Vagina (tissue), 2 donors: ENCODE data around the gene C6orf62. TPM values are rescaled to one million over a fixed set of nuclear protein-coding genes. Genes with fewer than 3 reads are reported as not detected.
"Not testable (repeated sequence)": the region's sequence is repeated elsewhere in the genome, so short reads cannot be mapped to it uniquely, and the experiment has no call there.

Experiments
- DNase-seq, 2 donors: peaks; one replicate each; pipeline ENCODE4 v3.0.0-alpha.2; 2017; ENCODE audit errors: extremely low spot score in 2 of 2
- H3K27ac ChIP-seq: fragments of 200-600 bp; sonication (generic); one replicate; pipeline ENCODE4 v1.5.1; 2019
- H3K27me3 ChIP-seq: fragments of 200-600 bp; sonication (generic); one replicate; pipeline ENCODE4 v1.5.1; 2019
- H3K36me3 ChIP-seq, 2 donors: fragments of 200-600 bp; sonication (generic); one replicate each; pipeline ENCODE4 v1.5.1; 2017 to 2019
- H3K4me1 ChIP-seq: fragments of 200-600 bp; sonication (generic); one replicate; pipeline ENCODE4 v1.5.1; 2019
- H3K4me3 ChIP-seq, 2 donors: fragments of 200-600 bp; sonication (generic); 1 replicate in 1 of 2; 2 replicates in 1 of 2; pipeline ENCODE4 v1.5.1; 2016 to 2019
- H3K9me3 ChIP-seq: fragments of 200-600 bp; sonication (generic); one replicate; pipeline ENCODE4 v1.5.1; 2019
- POLR2A ChIP-seq, 2 donors: fragments of 450-650 bp; IDR thresholded peaks; one replicate each; pipeline ENCODE4 v1.6.1; 2017; ENCODE audit warnings: antibody characterized with exemption in 2 of 2, mild to moderate bottlenecking in 2 of 2, moderate library complexity in 2 of 2
- POLR2AphosphoS5 ChIP-seq, 2 donors: sonication (generic); formaldehyde crosslinking; IDR thresholded peaks; one replicate each; pipeline ENCODE4 v1.9.0; 2017; ENCODE audit warnings: antibody characterized with exemption in 2 of 2, mild to moderate bottlenecking in 2 of 2, low read depth in 1 of 2; ENCODE audit not compliant: insufficient read depth in 1 of 2
- intact Hi-C: fragments of 100-400 bp; cut with DNase I; formaldehyde crosslinking; loops from one replicate; pipeline ENCODE4 v1.15.1; 2023
- total RNA-seq: library from RNA; depleted of rRNA; stranded (reverse); fragments of >200 nt; gene quantifications from one replicate; pipeline ENCODE4 v1.2.3, GENCODE V29; 2016
- TF ChIP-seq, protein P1 (sequence below), 3 experiments: fragments of 450-650 bp in 2 of 3; fragments of 200-600 bp in 1 of 3; sonication (generic) in 1 of 3; IDR thresholded peaks; one replicate each; pipeline ENCODE4 v1.5.1; 2017 to 2019; ENCODE audit warnings: antibody characterized with exemption in 3 of 3, mild to moderate bottlenecking in 2 of 3, moderate library complexity in 2 of 3

The C6orf62 gene
- total RNA-seq, 1 donor from 2014 or later = 45.2 TPM

DNA sequence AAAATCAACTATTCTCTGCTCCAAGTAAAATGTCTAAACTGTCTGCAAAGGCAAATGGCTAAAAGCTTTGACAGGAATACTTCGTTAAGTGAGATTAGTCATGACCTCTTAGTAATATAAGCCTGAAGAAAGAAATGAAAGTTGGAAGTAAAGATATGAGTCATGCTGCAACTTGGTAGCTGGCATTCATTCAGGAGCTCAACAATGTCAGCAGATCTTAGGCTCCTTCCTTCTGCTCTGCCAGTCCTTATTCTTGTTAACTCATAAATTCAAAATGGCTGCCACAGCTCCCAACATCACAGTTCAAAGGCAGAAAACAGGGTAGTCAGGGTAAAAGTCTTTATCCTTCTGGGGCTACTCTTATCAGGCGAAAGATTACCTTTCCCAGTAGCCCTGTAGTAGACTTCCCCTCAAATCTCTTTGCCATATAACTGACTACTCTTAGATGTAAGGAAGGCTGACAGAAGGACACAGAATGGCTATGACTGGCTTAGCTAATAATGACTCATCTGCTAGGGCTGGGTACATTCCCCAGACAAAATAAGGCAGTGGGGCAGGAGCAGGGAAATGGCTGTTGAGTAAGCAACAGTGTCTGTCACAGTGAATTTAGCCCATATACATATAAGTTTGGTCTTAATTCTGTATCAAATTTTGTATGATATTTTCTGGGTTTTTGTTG is 24.4 kb upstream of the C6orf62 start:
- TF ChIP-seq POLR2A (IDR thresholded peaks at IDR 0.05) = no peak
- peak in 1 of 2 donors; percentile 82 for TF ChIP-seq POLR2AphosphoS5 (IDR thresholded peaks at IDR 0.05; ENCODE audit: insufficient read depth in 1 of 2, low read depth in 1 of 2)
- H3K4me3 ChIP-seq = no peak overlapping the region
- no peak for DNase-seq

DNA sequence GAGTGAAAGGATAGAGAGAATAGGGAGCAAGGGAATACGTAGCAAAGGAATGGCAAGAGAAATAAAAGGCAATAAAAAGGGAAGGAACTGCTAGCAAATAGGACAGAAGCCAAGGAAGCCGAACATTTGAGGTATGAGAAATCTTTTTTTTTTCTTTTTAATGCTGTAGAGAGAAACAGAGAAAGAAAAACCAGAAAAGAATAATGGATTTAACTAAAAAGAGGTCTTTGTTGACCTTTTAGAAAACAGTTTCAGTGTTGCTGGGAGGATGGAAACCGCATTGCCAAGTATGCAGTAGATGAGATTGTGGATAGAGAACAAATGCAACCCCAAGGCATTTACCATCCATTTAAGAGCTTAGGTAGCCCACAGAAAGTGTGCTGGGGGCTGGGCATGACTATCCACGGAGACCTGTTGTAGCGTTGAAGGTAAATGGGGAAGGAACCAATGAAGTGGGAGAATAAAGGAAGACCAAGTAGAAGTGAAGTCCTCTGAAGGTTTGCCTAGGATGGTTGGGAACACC is 23.3 kb upstream of the C6orf62 start:
- no peak overlapping the region for H3K4me3 ChIP-seq
- H3K36me3 ChIP-seq = no peaks in the 10 kb centered on the region
- intact Hi-C loops = no loop called here
- TF ChIP-seq POLR2A (IDR thresholded peaks at IDR 0.05) = no peak
- TF ChIP-seq, protein P1, sequence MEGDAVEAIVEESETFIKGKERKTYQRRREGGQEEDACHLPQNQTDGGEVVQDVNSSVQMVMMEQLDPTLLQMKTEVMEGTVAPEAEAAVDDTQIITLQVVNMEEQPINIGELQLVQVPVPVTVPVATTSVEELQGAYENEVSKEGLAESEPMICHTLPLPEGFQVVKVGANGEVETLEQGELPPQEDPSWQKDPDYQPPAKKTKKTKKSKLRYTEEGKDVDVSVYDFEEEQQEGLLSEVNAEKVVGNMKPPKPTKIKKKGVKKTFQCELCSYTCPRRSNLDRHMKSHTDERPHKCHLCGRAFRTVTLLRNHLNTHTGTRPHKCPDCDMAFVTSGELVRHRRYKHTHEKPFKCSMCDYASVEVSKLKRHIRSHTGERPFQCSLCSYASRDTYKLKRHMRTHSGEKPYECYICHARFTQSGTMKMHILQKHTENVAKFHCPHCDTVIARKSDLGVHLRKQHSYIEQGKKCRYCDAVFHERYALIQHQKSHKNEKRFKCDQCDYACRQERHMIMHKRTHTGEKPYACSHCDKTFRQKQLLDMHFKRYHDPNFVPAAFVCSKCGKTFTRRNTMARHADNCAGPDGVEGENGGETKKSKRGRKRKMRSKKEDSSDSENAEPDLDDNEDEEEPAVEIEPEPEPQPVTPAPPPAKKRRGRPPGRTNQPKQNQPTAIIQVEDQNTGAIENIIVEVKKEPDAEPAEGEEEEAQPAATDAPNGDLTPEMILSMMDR (IDR thresholded peaks at IDR 0.05) = no peak
- no peak for TF ChIP-seq POLR2AphosphoS5 (IDR thresholded peaks at IDR 0.05; ENCODE audit: insufficient read depth in 1 of 2, low read depth in 1 of 2)
- peaks cover 11% of the 10 kb centered on the region for H3K4me1 ChIP-seq
- no peaks in the 10 kb centered on the region for H3K9me3 ChIP-seq
- H3K27ac ChIP-seq = no peak overlapping the region
- H3K27me3 ChIP-seq = no peaks in the 10 kb centered on the region
- DNase-seq = no peak

More for the DNA sequence above, 24.4 kb upstream of the C6orf62 start:
- no peaks in the 10 kb centered on the region for H3K9me3 ChIP-seq
- intact Hi-C loops = no loop called here
- H3K4me1 ChIP-seq = peaks cover 11% of the 10 kb centered on the region
- peak overlapping the region; percentile 31 for H3K27ac ChIP-seq
- H3K27me3 ChIP-seq = no peaks in the 10 kb centered on the region
- no peaks in the 10 kb centered on the region for H3K36me3 ChIP-seq

DNA sequence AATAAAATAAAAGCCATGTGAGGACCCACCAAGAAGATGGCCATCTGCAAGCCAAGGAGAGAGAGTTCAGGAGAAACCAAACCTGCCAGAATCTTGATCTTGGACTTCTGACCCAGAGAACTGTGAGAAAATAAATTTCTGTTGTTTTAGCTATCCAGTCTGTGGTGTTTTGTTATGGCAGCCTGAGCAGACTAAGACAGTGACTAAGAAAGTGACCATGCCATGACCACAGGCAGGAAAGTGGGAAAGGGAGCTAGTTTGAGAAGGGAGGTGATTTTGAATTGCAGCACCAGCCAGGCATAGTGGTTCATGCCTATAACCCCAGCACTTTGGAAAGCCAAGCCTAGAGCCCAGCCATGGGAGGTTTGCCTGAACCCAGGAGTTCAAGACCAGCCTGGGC is 21.9 kb upstream of the C6orf62 start:
- Histone ChIP-seq H3K27me3 (no peaks in the 10 kb centered on the region), H3K9me3 (no peaks in the 10 kb centered on the region), H3K27ac (no peak overlapping the region), H3K4me1 (peaks cover 11% of the 10 kb centered on the region), H3K36me3 (no peaks in the 10 kb centered on the region), H3K4me3 (no peak overlapping the region)
- no peak for DNase-seq
- no peak for TF ChIP-seq POLR2A (IDR thresholded peaks at IDR 0.05)
- no peak for TF ChIP-seq POLR2AphosphoS5 (IDR thresholded peaks at IDR 0.05; ENCODE audit: insufficient read depth in 1 of 2, low read depth in 1 of 2)
- TF ChIP-seq, protein P1 (IDR thresholded peaks at IDR 0.05) = no peak
- intact Hi-C loops = no loop called here

DNA sequence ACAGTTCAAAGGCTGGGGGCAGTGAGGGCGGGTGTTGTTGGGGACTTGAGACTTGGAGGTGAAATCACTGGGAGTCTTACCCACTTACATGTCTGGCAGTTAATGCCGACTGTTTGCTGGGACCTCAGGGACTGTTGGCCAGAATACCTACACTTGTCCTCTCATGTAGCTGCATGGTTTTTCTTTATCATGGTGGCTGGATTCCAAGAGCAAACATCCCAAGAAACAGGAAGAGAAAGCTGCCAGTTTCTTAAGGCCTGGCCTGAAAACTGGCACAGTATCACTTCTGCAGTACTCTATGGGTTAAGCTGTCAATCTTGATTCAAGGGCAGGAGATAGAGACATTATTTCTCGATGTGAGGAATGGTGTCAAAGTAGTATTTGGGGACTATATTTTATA is 19.8 kb upstream of the C6orf62 start:
- intact Hi-C loops = no loop called here
- DNase-seq = no peak
- Histone ChIP-seq H3K36me3 (no peaks in the 10 kb centered on the region), H3K27me3 (no peaks in the 10 kb centered on the region), H3K4me3 (no peak overlapping the region), H3K9me3 (no peaks in the 10 kb centered on the region), H3K4me1 (peaks cover 11% of the 10 kb centered on the region), H3K27ac (no peak overlapping the region)
- TF ChIP-seq POLR2AphosphoS5 (IDR thresholded peaks at IDR 0.05; ENCODE audit: insufficient read depth in 1 of 2, low read depth in 1 of 2) = no peak
- TF ChIP-seq, protein P1 (IDR thresholded peaks at IDR 0.05) = no peak
- TF ChIP-seq POLR2A (IDR thresholded peaks at IDR 0.05) = no peak

DNA sequence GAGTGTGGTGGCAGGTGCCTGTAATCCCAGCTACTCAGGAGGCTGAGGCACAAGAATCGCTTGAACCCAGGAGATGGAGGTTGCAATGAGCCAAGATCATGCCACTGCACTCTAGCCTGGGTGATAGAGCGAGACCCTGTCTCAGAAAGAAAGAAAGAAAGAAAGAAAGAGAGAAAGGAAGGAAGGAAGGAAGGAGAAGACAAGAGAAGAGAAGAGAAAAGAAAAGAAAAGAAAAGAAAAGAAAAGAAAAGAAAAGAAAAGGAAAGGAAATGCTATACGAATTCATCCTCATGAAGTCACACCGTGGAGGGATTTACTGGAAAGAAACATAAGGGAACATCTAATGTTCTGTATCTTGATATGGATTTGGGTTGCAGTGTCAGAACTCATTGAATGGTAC is 15.8 kb upstream of the C6orf62 start:
- H3K27ac ChIP-seq, intact Hi-C loops, H3K36me3 ChIP-seq, H3K27me3 ChIP-seq, H3K9me3 ChIP-seq, DNase-seq, H3K4me1 ChIP-seq, H3K4me3 ChIP-seq: not testable (repeated sequence)

DNA sequence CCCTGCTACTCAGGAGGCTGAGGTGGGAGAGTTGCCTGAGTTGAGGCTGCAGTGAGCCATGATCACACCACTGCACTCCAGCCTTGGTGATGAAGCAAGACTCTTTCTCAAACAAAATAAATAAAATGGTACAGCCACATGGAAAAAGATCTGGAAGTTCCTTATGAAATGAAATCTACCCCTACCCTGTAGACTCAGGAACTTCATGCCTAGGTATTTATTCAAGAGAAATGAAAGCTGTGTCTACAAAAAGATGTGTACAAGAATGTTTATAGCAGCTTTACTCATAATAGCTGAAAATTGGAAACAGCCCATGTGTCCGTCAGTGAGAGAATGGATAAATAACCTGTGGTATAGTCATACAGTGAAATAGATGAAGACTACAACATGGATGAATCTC is 15.2 kb upstream of the C6orf62 start:
- TF ChIP-seq POLR2AphosphoS5 (IDR thresholded peaks at IDR 0.05; ENCODE audit: insufficient read depth in 1 of 2, low read depth in 1 of 2) (no peak), POLR2A (IDR thresholded peaks at IDR 0.05) (no peak)
- TF ChIP-seq, protein P1 (IDR thresholded peaks at IDR 0.05) = no peak
- intact Hi-C loops = no loop called here

DNA sequence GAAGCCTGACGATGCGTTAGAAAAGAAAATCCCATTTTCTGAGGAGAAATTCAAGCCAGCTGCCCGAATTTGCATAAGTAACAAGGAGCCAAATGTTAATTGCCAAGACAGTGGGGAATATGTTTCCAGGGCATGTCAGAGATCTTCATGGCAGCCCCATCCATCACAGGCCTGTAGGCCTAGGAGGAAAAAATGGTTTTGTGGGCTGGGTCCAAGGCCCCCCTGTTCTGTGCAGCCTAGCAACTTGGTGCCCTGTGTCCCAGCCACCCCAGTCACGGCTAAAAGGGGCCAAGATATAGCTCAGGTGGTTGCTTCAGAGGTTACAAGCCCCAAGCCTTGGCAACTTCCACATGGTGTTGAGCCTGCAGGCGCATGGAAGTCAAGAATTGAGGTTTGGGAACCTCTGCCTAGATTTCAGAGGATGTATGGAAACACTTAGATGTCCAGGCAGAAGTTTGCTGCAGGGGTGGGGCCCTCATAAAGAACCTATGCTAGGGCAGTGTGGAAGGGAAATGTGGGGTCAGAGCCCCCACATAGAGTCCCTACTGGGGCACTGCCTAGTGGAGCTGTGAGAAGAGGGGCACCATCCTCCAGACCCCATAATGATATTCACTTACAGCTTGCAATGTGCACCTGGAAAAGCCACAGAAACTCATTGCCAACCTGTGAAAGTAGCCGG is 12.6 kb upstream of the C6orf62 start:
- intact Hi-C loops = not testable (repeated sequence)

More for the DNA sequence above, 15.2 kb upstream of the C6orf62 start:
- Histone ChIP-seq H3K4me1 (no peaks in the 10 kb centered on the region), H3K9me3 (no peaks in the 10 kb centered on the region), H3K27me3 (no peaks in the 10 kb centered on the region), H3K36me3 (no peaks in the 10 kb centered on the region), H3K4me3 (no peak overlapping the region), H3K27ac (no peak overlapping the region)
- DNase-seq = no peak

DNA sequence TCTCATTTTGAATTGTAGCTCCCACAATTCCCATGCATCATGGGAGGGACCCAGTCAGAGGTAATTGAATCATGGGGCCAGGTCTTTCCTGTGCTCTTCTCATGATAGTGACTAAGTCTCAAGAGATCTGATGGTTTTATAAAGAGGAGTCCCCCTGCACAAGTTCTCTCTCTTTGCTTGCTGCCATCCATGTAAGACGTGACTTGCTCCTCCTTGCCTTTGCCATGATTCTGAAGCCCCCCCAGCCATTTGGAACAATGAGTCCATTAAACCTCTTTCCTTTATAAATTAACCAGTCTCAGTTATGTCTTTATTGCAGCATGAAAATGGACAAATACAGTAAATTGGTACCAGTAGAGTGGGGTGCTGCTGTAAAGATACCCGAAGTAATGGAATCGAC is 11.7 kb upstream of the C6orf62 start:
- intact Hi-C loops, H3K27me3 ChIP-seq, H3K36me3 ChIP-seq, H3K4me3 ChIP-seq, DNase-seq, H3K4me1 ChIP-seq, H3K9me3 ChIP-seq, H3K27ac ChIP-seq: not testable (repeated sequence)

More for the DNA sequence above, 12.6 kb upstream of the C6orf62 start:
- H3K9me3 ChIP-seq, H3K36me3 ChIP-seq, H3K27me3 ChIP-seq, H3K27ac ChIP-seq, H3K4me1 ChIP-seq, DNase-seq, H3K4me3 ChIP-seq: not testable (repeated sequence)
